ENCODE measurements around the gene RFC4. TPM values are rescaled to one million over a fixed set of nuclear protein-coding genes. Genes with fewer than 3 reads are reported as not detected.

RFC4 gene
- total and polyA plus RNA-seq, 2 of the 13 experiments (the other 11 are each of a cell fraction or from before 2014, with no cell fraction given) = 18.5 to 103 TPM

DNA sequence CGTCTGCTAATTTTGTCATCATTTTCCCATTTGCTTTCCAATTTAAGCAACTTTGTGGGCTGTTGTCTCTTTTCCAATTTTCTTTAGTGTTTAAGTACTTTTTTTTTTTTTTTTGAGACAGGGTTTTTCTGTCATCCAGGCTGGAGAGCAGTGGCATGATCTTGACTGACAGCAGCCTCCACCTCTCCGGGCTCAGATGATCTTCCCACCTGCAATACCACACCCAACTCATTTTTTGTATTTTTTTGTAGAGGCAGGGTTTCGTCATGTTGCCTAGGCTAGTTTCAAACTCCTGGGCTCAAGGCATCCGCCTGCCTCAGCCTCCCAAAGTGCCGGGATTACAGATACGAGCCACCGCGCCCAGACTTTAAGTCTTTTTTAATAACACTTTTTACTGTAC, 49.1 kb downstream of the RFC4 start (continued):
- TF ChIP-seq, protein P1, sequence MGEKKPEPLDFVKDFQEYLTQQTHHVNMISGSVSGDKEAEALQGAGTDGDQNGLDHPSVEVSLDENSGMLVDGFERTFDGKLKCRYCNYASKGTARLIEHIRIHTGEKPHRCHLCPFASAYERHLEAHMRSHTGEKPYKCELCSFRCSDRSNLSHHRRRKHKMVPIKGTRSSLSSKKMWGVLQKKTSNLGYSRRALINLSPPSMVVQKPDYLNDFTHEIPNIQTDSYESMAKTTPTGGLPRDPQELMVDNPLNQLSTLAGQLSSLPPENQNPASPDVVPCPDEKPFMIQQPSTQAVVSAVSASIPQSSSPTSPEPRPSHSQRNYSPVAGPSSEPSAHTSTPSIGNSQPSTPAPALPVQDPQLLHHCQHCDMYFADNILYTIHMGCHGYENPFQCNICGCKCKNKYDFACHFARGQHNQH (CRISPR knock-in tag; IDR thresholded peaks at IDR 0.05) = no peak
- no peak for TF ChIP-seq TCF7L2 (IDR thresholded peaks at IDR 0.05; ENCODE audit: low read depth, low read length)
- TF ChIP-seq RARG (CRISPR knock-in tag; IDR thresholded peaks at IDR 0.05; ENCODE audit: low read depth) = no peak

DNA sequence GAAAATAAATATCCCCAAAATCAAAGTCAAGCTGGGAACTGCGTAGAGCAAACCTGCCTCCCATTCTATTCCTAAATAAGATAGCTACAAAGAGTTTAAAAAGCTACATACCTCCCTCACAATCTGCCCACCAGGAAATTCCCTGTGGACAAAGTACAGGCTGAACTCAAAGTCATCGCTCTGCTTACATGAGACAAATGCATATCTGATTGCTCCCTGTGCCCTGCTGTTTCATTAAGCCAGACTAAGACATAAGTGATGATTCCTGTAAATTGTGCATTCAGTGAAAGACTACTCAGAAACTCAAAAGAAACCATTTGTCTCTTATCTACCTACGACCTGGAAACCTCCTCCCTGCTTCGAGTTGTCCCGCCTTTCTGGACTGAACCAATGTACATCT, 51.4 kb downstream of the RFC4 start:
- DNase-seq (ENCODE audit: low spot score) = no peak
- H3K27ac ChIP-seq (ENCODE audit: extremely low read length, insufficient read depth, low read length) = no peak overlapping the region
- H3K9ac ChIP-seq (ENCODE audit: insufficient read depth, low read depth, low read length) = no peak overlapping the region

DNA sequence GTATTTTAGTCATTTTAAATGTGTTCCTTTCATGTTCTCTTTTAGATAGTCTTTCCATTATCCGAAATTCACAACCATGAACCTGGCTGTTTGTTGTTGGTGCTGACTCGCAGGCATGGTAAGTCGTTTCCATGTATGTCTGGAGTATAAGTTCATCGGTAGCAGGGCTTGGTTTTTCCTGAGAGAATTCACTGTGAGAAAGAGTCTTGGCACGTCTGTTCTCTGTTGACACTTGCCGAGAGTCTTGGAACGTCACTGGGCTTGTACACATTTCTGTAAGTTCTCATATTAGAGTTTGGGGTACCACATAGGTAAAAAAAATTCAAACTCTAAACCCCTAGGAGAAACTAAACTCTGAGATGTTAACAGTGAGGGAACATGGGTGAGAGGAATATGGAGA, 52.3 kb downstream of the RFC4 start:
- no peak overlapping the region for H3K27ac ChIP-seq (ENCODE audit: extremely low read length, insufficient read depth, low read length)
- no TSS peak for BruUV-seq (replicated peaks)
- DNase-seq (ENCODE audit: low spot score) (no peak), ATAC-seq (no peak), FAIRE-seq (no peak)
- H3K4me3 ChIP-seq (replicated peaks in 1 of 3; ENCODE audit: insufficient read depth in 1 of 3, low read depth in 2 of 3, low read length in 3 of 3) = no peak overlapping the region
- H3K9me3 ChIP-seq (ENCODE audit: low read length) = no peaks in the 10 kb centered on the region
- no peaks in the 10 kb centered on the region for H3K79me2 ChIP-seq (ENCODE audit: insufficient read depth, low read length)
- peaks cover 7% of the 10 kb centered on the region for H3K4me1 ChIP-seq (ENCODE audit: insufficient read depth, low read length)
- ChIA-PET CTCF (ENCODE audit: low intra/inter-chr PET ratio, low total read pairs) (interaction anchor here (1.8 kb wide), 1 partner anchor 139 kb away, joined by 8 read pairs; no protein-coding TSS in a partner anchor), POLR2A (interaction anchor here (1.0 to 1.4 kb wide), 3 partner anchors 11 to 141 kb away, joined by 3 to 4 read pairs (median 3); no protein-coding TSS in a partner anchor)
- 83% methylated on average over 7 of the region's 7 CpGs for WGBS (ENCODE audit: low lambda C conversion rate)
- H3K36me3 ChIP-seq (replicated peaks in 1 of 2; ENCODE audit: control insufficient read depth in 1 of 2, insufficient read depth in 2 of 2, low read length in 2 of 2) = no peaks in the 10 kb centered on the region
- intact Hi-C loops (cut with micrococcal nuclease; ENCODE audit: unreplicated experiment) = no loop called here
- TF ChIP-seq KLF9 (CRISPR knock-in tag; IDR thresholded peaks at IDR 0.05; ENCODE audit: low read depth) = no peak
- TF ChIP-seq, protein P2, sequence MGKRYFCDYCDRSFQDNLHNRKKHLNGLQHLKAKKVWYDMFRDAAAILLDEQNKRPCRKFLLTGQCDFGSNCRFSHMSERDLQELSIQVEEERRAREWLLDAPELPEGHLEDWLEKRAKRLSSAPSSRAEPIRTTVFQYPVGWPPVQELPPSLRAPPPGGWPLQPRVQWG (CRISPR knock-in tag; IDR thresholded peaks at IDR 0.05; ENCODE audit: borderline replicate concordance, low read depth) = no peak
- TF ChIP-seq MBD4 (IDR thresholded peaks at IDR 0.05; ENCODE audit: borderline replicate concordance, low read length) = no peak
- TF ChIP-seq ZNF543 (CRISPR knock-in tag; IDR thresholded peaks at IDR 0.05) = no peak
- TF ChIP-seq ZNF546 (CRISPR knock-in tag; conservative IDR thresholded peaks at IDR 0.05) = no peak
- TF ChIP-seq ZNF749 (CRISPR knock-in tag; IDR thresholded peaks at IDR 0.05; ENCODE audit: borderline replicate concordance) = no peak
- TF ChIP-seq SOX6 (IDR thresholded peaks at IDR 0.05) = no peak
- no peak for TF ChIP-seq SOX6 (CRISPR knock-in tag; IDR thresholded peaks at IDR 0.05)
- TF ChIP-seq POLR2AphosphoS2 (IDR thresholded peaks at IDR 0.05; ENCODE audit: low read depth, low read length) = no peak
- no peak for TF ChIP-seq ZBTB20 (CRISPR knock-in tag; IDR thresholded peaks at IDR 0.05; ENCODE audit: borderline replicate concordance, low read depth)
- TF ChIP-seq ZSCAN22 (CRISPR knock-in tag; IDR thresholded peaks at IDR 0.05) = no peak
- no peak for TF ChIP-seq CCDC6 (CRISPR knock-in tag; IDR thresholded peaks at IDR 0.05)
- TF ChIP-seq TRIM24 (CRISPR knock-in tag; IDR thresholded peaks at IDR 0.05) = no peak
- TF ChIP-seq RFXANK (CRISPR knock-in tag; IDR thresholded peaks at IDR 0.05) = no peak
- H3K9ac ChIP-seq (ENCODE audit: insufficient read depth, low read depth, low read length) = no peak overlapping the region
- in situ Hi-C loops (cut with HindIII; ENCODE audit: extremely low pct_ligation_motif_present, low pct_unique_long_range_greater_than_20kb) = loop anchor here (10.0 kb wide), 1 partner anchor 139 kb away; the partner anchor contains the start of gene AHSG
- no peaks in the 10 kb centered on the region for H4K20me1 ChIP-seq (ENCODE audit: insufficient read depth, low read length)
- H3K4me2 ChIP-seq (ENCODE audit: low read depth, low read length) = no peak overlapping the region
- no peak overlapping the region for H2AFZ ChIP-seq (ENCODE audit: low read length)
- no peaks in the 10 kb centered on the region for H3K27me3 ChIP-seq (ENCODE audit: control insufficient read depth in 1 of 2, insufficient read depth in 2 of 2, low read length in 2 of 2)

More for the DNA sequence above, 51.4 kb downstream of the RFC4 start:
- Histone ChIP-seq H2AFZ (ENCODE audit: low read length) (no peak overlapping the region), H3K79me2 (ENCODE audit: insufficient read depth, low read length) (no peaks in the 10 kb centered on the region), H3K36me3 (replicated peaks in 1 of 2; ENCODE audit: control insufficient read depth in 1 of 2, insufficient read depth in 2 of 2, low read length in 2 of 2) (no peaks in the 10 kb centered on the region), H3K9me3 (ENCODE audit: low read length) (no peaks in the 10 kb centered on the region), H3K4me3 (replicated peaks in 1 of 3; ENCODE audit: insufficient read depth in 1 of 3, low read depth in 2 of 3, low read length in 3 of 3) (no peak overlapping the region), H3K4me1 (ENCODE audit: insufficient read depth, low read length) (peaks cover 7% of the 10 kb centered on the region), H3K27me3 (ENCODE audit: control insufficient read depth in 1 of 2, insufficient read depth in 2 of 2, low read length in 2 of 2) (no peaks in the 10 kb centered on the region), H3K4me2 (ENCODE audit: low read depth, low read length) (no peak overlapping the region), H4K20me1 (ENCODE audit: insufficient read depth, low read length) (no peaks in the 10 kb centered on the region)
- WGBS (ENCODE audit: low lambda C conversion rate) = 42% methylated on average over 5 of the region's 5 CpGs
- FAIRE-seq (no peak), ATAC-seq (no peak)
- in situ Hi-C loops (cut with HindIII; ENCODE audit: extremely low pct_ligation_motif_present, low pct_unique_long_range_greater_than_20kb) = loop anchor here (10.0 kb wide), 1 partner anchor 140 kb away; the partner anchor contains the start of gene AHSG
- TF ChIP-seq, protein P3, sequence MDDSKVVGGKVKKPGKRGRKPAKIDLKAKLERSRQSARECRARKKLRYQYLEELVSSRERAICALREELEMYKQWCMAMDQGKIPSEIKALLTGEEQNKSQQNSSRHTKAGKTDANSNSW (CRISPR knock-in tag; IDR thresholded peaks at IDR 0.05; ENCODE audit: borderline replicate concordance) = no peak
- no peak for TF ChIP-seq TARDBP (CRISPR knock-in tag; IDR thresholded peaks at IDR 0.05)
- CTCF ChIA-PET (ENCODE audit: low intra/inter-chr PET ratio, low total read pairs) = no interaction called here
- POLR2A ChIA-PET = interaction anchor here (0.8 to 1.4 kb wide), 3 partner anchors 9 to 134 kb away, joined by 3 read pairs; no protein-coding TSS in a partner anchor
- no TSS peak for BruUV-seq (replicated peaks)
- intact Hi-C loops (cut with micrococcal nuclease; ENCODE audit: unreplicated experiment) = no loop called here

Data from HepG2 (cell line).